ENCODE measurements around the gene LPAR3.

LPAR3 gene

DNA sequence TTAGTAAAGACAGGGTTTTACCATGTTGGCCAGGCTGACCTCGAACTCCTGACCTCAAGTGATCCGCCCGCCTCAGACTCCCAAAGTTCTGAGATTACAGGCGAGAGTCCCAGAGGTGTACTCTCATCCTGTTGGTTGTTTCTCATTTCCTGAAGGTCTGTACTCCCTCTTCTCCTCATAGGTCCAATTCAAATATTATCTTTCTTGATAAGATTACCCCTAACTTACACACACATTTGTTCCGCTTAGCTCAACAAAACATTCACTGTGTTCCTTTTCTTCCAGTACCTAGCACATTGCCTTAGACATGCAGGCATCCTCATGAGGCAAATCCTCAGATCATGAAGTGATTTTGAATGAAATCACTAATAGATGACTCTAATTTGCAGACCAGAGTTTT, 130.3 kb downstream of the LPAR3 start:
- H3K36me3 ChIP-seq (replicated peaks; ENCODE audit: insufficient read depth, low read length), result no peaks in the 10 kb centered on the region
- no peaks in the 10 kb centered on the region for H3F3A ChIP-seq (ENCODE audit: insufficient read depth, low read length)
- TF ChIP-seq, protein P1, sequence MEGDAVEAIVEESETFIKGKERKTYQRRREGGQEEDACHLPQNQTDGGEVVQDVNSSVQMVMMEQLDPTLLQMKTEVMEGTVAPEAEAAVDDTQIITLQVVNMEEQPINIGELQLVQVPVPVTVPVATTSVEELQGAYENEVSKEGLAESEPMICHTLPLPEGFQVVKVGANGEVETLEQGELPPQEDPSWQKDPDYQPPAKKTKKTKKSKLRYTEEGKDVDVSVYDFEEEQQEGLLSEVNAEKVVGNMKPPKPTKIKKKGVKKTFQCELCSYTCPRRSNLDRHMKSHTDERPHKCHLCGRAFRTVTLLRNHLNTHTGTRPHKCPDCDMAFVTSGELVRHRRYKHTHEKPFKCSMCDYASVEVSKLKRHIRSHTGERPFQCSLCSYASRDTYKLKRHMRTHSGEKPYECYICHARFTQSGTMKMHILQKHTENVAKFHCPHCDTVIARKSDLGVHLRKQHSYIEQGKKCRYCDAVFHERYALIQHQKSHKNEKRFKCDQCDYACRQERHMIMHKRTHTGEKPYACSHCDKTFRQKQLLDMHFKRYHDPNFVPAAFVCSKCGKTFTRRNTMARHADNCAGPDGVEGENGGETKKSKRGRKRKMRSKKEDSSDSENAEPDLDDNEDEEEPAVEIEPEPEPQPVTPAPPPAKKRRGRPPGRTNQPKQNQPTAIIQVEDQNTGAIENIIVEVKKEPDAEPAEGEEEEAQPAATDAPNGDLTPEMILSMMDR (IDR thresholded peaks at IDR 0.05; ENCODE audit: low read length), result no peak
- TF ChIP-seq EZH2 (optimal IDR thresholded peaks at IDR 0.05; ENCODE audit: low read depth, low read length) (no peak), EZH2phosphoT487 (IDR thresholded peaks at IDR 0.05; ENCODE audit: low read length) (no peak)
- H3K27me3 ChIP-seq (replicated peaks; ENCODE audit: insufficient read depth, low read length), result no peaks in the 10 kb centered on the region
- H3K4me1 ChIP-seq (ENCODE audit: low read length), result no peaks in the 10 kb centered on the region
- no peaks in the 10 kb centered on the region for H4K20me1 ChIP-seq (ENCODE audit: insufficient read depth, low read length)
- H3K4me2 ChIP-seq (ENCODE audit: low read depth, low read length), result no peak overlapping the region
- H3K9me3 ChIP-seq (replicated peaks; ENCODE audit: insufficient read depth, low read length), result no peaks in the 10 kb centered on the region
- no peak for DNase-seq
- no peak overlapping the region for H2AFZ ChIP-seq (ENCODE audit: low read length)
- H3K27ac ChIP-seq (ENCODE audit: low read length), result no peak overlapping the region
- no peak overlapping the region for H3K4me3 ChIP-seq (ENCODE audit: low read length)
- no peaks in the 10 kb centered on the region for H3K79me2 ChIP-seq (ENCODE audit: low read length)
- no peaks in the 10 kb centered on the region for H3K9me2 ChIP-seq (replicated peaks; ENCODE audit: insufficient read depth, low read length)
- no peak overlapping the region for H3K9ac ChIP-seq (ENCODE audit: low read length)

All from MM.1S (cell line).